GM06990 (cell line): ENCODE results near the gene RNASEL.

Experiments
- DNase-seq: peaks from one replicate; pipeline ENCODE4 v3.0.0-alpha.2; 2011; ENCODE audit not compliant: insufficient read length; ENCODE audit errors: extremely low read depth
- H3K27me3 ChIP-seq: replicated peaks from 2 replicates; pipeline ENCODE4 v1.6.0; 2011; ENCODE audit warnings: low read length; ENCODE audit not compliant: control insufficient read depth, insufficient read depth
- H3K36me3 ChIP-seq: 2 replicates; pipeline ENCODE4 v1.5.1; 2011; ENCODE audit warnings: low read length; ENCODE audit not compliant: control insufficient read depth, insufficient read depth
- H3K4me3 ChIP-seq: replicated peaks from 2 replicates; pipeline ENCODE4 v1.5.1; 2011; ENCODE audit warnings: low read depth, mild to moderate bottlenecking, control low read depth, low read length
- TF ChIP-seq, protein P1 (sequence below): IDR thresholded peaks from 2 replicates; pipeline ENCODE4 v1.5.1; 2011; ENCODE audit warnings: low read length, control low read depth, mild to moderate bottlenecking, inconsistent platforms; ENCODE audit not compliant: insufficient read depth, poor library complexity, severe bottlenecking

Gene RNASEL

DNA sequence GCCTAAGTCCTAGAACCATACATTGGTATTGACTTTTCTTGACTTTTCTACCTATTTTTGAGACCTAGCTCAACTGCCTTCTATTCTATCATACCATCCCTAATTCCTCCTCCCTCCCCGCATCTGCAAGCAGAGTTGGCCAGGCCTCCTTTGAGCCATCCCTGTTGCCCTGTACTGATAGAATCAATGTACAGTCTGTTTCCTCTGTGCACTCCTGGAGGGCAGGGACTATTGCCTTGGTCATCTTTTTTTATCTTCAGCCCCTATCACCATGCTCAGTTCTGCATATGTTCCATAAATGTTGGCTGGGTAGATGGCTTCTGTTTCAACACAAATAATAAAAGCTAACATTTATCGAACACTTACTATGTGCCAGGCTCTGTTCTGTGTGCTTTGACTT lies 19.2 kb upstream of the RNASEL start:
- TF ChIP-seq, protein P1, sequence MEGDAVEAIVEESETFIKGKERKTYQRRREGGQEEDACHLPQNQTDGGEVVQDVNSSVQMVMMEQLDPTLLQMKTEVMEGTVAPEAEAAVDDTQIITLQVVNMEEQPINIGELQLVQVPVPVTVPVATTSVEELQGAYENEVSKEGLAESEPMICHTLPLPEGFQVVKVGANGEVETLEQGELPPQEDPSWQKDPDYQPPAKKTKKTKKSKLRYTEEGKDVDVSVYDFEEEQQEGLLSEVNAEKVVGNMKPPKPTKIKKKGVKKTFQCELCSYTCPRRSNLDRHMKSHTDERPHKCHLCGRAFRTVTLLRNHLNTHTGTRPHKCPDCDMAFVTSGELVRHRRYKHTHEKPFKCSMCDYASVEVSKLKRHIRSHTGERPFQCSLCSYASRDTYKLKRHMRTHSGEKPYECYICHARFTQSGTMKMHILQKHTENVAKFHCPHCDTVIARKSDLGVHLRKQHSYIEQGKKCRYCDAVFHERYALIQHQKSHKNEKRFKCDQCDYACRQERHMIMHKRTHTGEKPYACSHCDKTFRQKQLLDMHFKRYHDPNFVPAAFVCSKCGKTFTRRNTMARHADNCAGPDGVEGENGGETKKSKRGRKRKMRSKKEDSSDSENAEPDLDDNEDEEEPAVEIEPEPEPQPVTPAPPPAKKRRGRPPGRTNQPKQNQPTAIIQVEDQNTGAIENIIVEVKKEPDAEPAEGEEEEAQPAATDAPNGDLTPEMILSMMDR: no peak
- Histone ChIP-seq H3K36me3 (no peaks in the 10 kb centered on the region), H3K27me3 (no peaks in the 10 kb centered on the region), H3K4me3 (no peak overlapping the region)
- DNase-seq: no peak

DNA sequence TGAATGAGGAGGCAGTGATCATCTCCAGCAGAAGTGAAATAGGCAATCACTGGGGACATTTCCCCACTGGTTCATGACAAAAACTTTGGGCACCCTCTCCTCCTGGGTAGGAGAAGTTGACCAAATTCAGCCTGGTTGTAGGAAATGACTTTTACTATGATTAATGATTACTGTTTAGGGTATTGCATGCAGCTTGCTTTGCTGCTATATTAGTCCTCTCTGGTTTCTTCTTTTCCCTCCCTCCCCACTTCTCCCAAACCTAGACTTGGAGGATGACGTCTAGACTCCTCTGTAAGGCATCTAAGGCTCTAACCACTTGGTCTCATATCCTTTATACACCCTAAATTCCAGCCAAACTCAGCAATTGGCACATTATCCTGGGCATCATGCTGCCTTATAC lies 18.5 kb upstream of the RNASEL start:
- TF ChIP-seq, protein P1: no peak
- Histone ChIP-seq H3K4me3 (no peak overlapping the region), H3K27me3 (no peaks in the 10 kb centered on the region), H3K36me3 (no peaks in the 10 kb centered on the region)
- no peak for DNase-seq

DNA sequence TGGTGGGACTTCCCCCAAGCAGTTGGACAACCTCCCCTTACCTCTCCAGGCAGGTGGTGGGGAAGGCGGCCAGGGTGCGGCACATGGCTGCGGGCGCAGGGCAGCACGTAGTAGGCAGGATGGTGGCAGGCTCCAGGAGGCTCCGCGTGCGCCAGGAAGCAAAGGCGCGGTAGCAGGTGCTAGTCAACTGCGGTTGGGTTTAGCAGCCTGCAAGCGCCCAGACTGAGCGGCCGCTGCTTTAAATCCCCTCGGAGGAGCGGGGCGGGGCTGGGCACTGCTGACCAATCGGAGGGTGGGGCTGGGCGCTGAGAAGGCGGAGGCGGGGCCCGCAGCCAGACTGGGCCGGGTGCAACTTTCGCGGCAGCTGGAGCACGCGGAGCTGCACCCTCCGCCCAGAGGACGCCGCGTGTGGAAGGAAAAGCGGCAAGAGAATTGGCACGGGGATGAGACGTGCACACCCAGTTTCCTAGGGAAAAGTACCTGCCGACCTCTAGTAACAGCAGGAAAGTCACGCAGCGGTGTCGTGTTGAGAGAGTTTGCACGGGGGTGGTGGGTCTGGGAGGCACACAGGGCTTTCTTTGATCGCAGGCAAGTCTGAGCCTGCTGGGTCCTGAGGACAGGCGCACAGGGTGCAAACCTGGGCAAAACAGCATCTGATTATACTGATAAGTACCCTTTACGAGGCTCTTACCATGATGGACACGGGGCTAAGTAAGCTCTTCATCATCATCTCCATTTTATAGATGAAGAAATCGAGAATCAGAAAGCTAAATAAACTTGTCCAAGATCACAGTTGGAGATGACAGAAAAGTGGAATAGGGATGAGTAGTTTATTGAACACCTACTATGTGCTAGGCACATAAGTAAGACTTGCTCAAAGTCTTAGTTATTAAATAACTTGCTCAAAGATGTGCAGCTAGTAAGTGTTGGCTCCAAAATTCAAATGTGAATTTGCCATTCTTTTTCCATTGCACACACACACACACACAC lies 15.4 kb upstream of the RNASEL start, which contains the start of gene RGS16:
TSS of gene RGS16 (minus strand) at position 215 of the 990 bp plus-strand sequence. CDS start at position 85, 130 bp downstream.
- peak within 1 kb of the TSS; percentile 87 for H3K4me3 ChIP-seq
- TF ChIP-seq, protein P1: peak; percentile 1
- peaks cover 22% of the 10 kb centered on the region for H3K36me3 ChIP-seq
- no peaks in the 10 kb centered on the region for H3K27me3 ChIP-seq
- peak; percentile 95 for DNase-seq

DNA sequence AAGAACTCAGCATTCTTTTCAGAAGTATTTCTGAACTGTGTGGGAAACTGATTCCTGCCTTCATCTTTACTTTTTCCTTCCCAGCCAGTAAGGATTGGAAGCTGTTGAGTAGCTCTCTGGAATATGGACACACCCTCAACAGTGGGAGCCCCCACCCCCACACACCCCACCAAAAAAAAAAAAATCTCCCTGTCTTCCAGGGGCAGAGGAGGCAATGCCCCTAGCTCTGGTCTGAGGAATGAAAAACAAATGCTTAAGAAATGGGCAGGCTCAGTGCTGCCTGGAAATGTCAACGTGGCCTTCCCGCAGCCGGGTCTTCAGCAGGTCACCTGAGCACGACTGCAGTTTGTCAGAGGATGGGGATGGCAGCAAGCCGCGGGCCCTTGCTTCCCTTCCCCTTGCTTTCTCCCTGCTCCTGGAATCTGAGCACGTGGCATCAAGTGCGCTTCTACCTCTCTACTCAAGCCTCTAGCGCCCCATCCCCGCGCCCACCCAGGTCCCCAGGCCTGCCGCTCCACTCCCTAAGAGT lies 14.7 kb upstream of the RNASEL start:
- no peak for DNase-seq
- Histone ChIP-seq H3K36me3 (peaks cover 27% of the 10 kb centered on the region), H3K27me3 (no peaks in the 10 kb centered on the region), H3K4me3 (peak overlapping the region; percentile 87)
- TF ChIP-seq, protein P1: no peak

DNA sequence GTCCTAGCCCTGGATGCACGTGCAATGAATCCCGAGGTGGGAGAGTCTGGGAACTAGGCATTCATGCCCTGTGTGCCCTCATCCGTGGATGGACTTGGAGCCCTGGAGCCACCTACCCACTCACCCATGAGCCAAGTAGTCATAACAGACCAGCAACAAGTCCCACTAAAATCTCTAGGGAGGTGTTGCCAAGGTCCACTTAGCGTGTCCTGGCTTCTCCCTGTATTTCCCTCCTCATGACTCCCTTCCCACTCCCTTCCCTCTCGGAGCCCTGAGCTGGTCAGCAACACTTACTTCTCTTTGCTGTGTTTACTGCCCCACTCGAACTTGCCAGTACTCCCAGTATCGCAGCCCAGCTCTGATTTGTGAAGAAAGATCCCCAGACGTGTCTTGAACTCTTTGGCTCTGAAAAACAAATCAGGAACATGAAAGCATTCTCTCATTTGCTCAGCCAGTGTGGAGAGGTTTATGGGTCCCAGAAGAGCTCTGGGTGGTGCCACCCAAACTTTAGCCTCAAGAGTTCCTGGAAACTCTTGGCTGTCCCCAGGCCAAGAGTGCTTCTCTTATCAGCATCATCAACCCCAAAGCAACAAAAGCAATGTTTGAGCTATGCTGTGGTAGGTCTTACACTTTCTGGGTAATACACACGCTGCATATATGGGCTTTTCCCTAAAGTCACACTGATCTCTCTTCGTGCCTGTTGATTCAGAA lies 14.0 kb upstream of the RNASEL start:
- TF ChIP-seq, protein P1: no peak
- no peaks in the 10 kb centered on the region for H3K27me3 ChIP-seq
- H3K36me3 ChIP-seq: peaks cover 29% of the 10 kb centered on the region
- DNase-seq: no peak
- H3K4me3 ChIP-seq: peak overlapping the region; percentile 87
